OCI-LY1 (cell line): ENCODE measurements around the gene APBA1.

Experiments
- EZH2 ChIP-seq: fragments of 200-600 bp; sonication (generic), shearing (Covaris generic); IDR thresholded peaks from 2 replicates; pipeline ENCODE4 v1.8.0; 2017; ENCODE audit warnings: borderline replicate concordance, mixed run types, mild to moderate bottlenecking, antibody characterized with exemption, low read length, moderate library complexity, mixed read lengths
- TF ChIP-seq, protein P1 (sequence below): fragments of 200-600 bp; sonication (generic), shearing (Covaris generic); IDR thresholded peaks from 2 replicates; pipeline ENCODE4 v1.5.1; 2017; ENCODE audit warnings: mild to moderate bottlenecking, antibody characterized with exemption, low read length, moderate library complexity, mixed read lengths

GRCh38 chr9:69385581-69386033 is 286.6 kb downstream of the APBA1 start:
- TF ChIP-seq, protein P1, sequence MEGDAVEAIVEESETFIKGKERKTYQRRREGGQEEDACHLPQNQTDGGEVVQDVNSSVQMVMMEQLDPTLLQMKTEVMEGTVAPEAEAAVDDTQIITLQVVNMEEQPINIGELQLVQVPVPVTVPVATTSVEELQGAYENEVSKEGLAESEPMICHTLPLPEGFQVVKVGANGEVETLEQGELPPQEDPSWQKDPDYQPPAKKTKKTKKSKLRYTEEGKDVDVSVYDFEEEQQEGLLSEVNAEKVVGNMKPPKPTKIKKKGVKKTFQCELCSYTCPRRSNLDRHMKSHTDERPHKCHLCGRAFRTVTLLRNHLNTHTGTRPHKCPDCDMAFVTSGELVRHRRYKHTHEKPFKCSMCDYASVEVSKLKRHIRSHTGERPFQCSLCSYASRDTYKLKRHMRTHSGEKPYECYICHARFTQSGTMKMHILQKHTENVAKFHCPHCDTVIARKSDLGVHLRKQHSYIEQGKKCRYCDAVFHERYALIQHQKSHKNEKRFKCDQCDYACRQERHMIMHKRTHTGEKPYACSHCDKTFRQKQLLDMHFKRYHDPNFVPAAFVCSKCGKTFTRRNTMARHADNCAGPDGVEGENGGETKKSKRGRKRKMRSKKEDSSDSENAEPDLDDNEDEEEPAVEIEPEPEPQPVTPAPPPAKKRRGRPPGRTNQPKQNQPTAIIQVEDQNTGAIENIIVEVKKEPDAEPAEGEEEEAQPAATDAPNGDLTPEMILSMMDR: no peak
- no peak for TF ChIP-seq EZH2
